Mesenteric fat pad (tissue), 1 donor: ENCODE measurements around the gene SERTM1. TPM values are rescaled to one million over a fixed set of nuclear protein-coding genes. Genes with fewer than 3 reads are reported as not detected.

Experiments
- DNase-seq: peaks from one replicate; pipeline ENCODE4 v3.0.0-alpha.2; 2020; ENCODE audit warnings: low spot score
- long read RNA-seq: library from polyadenylated mRNA; unstranded; transcript quantifications from one replicate; pipeline ENCODE4 v2.0.0, GENCODE V29; 2020
- total RNA-seq: library from RNA; stranded (reverse); fragmentation: NEBNext Ultra II Directional; extraction: Animal tissue kit (Norgen Biotek cat#: 25700); gene quantifications from one replicate; pipeline ENCODE4 v1.2.1, GENCODE V29; 2021
- donor health status: DM: yes; HTN: yes; CAD: no.

SERTM1 gene
- total RNA-seq: not detected
- long read RNA-seq: 0 reads

DNA sequence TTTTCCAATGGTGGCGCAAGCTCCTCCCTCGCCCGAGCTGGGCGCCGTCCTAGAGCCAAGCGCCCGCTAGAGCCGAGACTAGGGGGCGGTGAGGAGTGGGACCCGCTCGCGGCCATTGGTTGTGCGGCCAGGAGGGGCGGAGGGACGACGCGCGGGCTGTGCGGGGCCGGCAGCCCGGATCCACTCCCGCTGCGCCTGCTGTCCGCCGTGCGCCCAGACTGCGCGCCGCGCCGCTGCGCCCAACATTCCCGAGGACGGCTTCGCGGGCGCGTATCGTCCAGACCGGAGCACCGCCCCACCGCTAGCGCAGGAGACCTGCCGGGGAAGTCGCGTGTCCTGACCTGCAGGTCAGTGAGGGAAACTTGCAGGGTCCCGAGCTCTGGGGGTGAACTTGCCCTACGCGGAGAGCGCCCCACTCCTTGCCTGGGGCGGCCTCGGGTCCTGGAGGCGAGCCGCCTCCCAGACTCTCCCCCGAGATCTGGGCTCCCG is at the start of gene SERTM1:
Gene SERTM1, plus strand, starts transcription at position 183 of the 489 bp plus-strand sequence. CDS start 21,059 bp downstream, outside the sequence.
- no peak for DNase-seq

DNA sequence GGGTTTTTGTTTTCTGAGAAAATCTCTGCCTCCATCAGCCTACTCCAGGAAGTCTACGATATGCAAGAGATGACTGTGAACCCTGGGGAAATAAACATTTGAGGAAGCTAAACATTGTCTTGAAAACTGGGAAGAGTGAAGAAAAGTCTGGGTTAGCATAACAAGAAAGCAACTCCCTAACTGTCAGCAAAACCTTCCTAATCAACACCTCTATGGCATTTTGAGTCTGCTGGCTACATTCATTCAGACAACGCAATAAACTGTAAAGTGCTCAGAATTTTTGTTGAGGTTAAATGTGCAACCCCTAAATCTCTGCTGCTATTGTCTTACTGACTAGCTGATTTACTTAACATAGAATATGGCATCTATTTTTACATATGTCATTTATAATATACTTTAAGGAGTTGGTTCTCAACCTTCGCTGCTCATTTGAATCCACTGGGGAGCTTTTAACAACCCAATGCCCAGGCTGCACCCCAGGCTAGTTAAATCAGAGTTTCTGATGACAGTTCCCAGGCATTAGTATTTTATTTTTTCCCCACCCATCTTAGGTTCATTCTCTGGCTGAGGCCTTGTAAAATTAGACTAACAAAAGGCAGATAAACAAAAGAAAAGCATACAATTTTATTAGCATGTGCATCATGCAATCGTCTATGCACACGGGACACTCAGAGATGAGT is 45.3 kb upstream of the SERTM1 start:
- DNase-seq: no peak

DNA sequence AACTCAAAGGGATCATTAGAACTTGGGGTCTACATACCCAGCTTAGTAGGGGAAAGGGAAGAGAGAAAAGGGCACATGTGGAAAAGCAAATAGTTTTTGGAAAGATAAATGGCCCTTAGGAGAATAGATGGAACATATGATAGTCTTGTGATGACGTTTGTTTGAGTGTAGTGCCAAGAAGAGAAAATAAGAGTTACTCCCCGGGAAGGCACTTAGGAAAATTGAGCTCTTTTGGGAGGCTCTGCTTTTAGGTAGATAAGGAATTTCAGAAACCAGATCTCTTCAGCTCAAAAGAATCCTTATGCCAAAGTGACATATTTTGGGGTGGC is 44.8 kb upstream of the SERTM1 start:
- DNase-seq: no peak

DNA sequence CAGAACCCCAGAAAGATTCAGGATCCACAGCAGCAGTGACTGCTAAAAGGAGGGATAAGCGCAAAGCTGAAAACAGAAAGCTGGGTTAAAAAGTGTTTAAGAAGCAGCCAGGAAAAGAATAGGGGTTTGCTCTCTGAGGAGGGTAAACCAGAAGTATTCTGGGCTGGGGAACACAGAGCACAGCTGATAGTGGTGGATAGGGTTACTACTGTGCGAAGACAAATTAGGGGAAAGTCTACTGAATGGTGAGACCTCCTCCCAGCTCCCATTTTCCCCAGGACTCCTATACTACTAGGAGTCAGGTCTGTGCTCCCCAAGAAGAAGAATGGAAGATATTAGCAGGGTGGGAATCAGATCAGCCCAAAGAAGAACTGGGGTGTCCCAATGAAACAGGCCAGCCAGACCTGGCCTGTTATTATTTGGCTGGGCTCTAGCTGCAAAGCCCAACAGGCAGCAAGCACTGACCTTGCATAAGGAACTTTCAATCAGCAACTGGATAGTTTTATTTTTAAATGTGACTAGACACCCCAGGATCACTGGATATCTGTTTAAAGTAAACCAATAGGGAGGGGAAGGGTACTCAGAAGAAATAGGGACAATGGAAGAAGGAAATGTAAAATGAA is 43.5 kb upstream of the SERTM1 start:
- DNase-seq: no peak

DNA sequence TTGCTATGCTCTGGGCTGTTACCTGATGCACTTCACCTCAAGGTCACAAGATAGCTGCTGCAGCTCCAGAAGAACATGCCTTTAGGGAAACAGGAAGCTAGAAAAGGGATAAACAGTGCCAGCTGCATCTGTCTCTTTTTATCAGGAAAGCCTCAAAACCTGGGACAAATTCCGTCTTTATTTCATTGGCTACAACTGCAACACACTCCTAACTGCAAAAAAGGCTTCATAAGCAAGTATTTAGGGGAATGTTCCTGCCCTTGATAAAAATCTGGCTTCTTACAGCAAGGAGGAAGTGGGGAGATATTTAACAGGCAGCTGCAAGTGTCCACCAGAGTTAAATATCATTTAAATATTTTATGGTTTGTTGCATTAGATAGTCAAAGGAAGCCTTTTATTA is 34.2 kb upstream of the SERTM1 start:
- no peak for DNase-seq

DNA sequence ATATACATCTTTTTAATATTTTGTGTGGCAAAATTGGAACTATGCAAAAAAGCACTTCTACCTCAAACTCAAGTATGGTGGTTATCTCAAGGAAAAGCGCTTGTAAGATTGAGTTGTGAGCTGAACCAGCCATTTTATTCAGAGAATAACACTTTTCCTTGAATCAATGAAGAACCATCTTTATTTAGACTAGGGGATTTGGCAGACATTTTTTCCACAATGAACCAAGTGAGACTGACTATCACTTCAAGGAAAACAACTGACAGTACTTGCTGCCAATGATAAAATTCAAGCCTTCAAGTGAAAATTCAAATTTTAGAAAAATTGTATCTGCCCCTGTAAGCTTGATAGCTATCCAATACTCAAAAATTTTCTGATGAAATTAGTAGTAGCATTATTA is 23.2 kb upstream of the SERTM1 start:
- no peak for DNase-seq

DNA sequence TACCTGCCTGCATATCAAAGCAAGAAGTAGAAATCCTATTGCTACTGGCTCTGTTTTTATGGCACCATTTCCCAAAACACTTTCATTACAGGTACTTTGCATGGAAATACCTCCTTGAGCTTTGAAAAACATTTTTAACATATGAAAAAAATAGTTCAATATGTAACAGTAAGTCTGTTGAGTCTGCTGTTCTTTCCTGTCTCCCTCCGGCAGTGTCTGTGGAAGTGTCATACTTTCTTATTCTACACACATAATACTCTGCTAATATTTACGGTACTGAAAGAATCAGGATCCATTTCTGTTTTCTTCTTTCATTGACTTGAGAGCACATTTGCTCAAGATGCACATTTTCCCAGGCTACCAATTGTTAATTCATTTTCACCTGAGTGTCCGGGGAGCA is 8.2 kb upstream of the SERTM1 start:
- DNase-seq: no peak

DNA sequence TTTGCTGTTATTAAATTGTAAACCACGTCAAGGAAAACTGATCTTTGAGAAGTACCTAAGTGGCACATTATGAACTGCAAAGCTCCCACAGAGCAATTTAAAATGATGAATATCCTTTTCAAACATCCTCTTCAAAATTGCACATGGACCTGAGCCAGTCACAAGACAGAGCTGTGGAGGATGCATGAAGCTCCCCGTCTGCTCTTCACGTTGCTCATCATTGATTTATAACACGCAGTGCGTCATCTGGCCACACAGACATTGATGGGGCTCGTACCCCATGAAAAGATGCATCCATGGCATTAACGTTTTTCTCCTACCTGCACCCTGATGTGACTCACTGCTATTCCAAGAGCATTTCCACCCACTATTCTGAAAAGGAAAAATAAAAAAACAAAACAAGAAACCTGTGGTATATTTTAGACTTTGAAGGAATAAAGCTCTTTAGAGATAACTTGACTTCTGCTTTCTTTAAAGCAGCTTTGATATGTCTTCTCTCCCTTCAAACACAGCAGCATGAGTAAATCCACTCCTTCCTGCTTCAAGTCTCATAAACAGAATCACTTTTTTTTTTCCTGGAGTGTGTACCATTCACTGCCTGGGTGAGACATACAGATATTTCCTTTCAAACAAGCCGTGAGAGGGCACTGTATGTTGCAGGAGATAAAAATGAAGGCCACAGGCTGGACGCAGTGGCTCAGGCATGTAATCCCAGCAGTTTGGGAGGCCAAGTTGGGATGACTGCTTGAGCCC is 7.2 kb upstream of the SERTM1 start:
- no peak for DNase-seq

DNA sequence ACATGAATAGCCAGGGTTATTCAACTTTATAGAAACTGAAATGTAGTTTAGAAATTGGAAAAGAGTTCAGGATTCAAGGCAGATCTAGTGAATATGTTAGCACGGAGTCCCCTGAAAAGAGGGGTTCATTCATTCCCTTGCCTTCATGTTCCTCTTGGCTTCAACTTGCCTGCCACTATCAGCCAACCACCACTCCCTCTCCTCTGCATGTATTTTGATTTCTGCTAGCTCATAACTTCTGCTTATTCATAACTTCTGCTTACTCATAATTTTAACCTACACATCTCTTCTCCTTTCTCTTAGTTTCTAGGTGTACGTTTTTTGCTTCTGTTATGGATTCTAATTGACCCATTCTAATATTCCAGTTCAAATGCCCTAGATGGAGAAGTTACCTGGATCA is 5.5 kb upstream of the SERTM1 start:
- DNase-seq: no peak

DNA sequence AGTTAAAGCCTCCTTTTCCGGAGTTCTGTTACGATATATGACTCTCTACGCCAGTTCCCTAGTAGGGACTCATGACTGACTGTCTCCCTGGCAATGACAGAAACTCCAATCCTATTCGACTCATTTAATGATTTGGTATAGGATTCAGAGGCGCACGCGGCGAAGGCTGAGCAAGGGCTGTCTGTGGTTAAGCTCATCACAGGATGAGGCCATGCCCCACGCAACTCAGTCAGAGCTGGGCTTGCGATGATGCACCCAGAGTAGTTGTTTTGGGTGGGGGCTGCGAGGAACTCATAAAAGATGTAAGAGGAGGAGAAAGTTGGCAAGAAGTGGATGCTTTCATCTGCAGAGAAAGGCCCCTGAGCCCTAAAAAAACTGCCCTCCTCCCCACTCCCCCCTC is 468 bp upstream of the SERTM1 start:
- no peak for DNase-seq

DNA sequence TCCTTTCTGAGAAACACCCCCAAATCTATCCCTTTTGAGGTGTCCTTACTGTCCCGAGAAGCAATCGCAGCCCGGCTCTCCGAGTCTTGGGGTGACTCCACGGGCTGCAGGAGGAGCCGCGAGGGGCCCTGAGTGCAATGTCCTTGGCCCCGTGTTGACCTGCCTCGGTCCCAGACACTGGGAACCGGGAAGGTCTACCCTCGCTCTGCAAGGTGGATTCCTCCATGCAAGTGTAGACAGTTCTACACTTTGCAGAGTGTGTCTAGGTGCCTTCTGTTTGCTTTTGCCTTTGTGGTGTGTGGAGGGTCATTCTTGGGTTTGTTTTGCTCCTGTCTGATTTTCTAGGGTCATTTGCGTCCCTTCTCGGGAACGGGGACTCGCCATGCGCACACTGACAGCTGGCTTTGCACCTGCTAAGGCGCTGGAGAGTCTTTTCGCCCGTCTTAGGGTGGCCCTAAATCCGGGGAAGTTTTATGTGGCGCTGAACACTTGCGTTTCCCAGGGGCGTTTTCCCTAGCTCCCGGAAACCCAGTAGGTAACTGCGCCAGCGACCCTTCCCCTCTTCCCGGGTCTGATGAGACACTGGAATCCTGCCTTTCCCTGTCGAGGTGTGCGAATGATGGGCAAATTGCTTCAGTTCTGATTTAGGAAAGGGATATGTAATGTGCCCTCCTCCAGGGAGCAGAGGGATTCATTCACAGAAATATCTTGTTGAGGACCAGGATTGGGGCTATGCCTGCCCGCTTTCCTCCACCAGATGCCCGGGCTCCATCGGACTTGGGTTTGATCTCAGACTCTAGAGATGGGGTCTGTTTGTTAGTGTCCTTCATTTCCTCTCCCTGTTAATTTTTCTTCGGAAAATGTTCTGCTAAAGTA is 755 bp downstream of the SERTM1 start:
- DNase-seq: no peak

DNA sequence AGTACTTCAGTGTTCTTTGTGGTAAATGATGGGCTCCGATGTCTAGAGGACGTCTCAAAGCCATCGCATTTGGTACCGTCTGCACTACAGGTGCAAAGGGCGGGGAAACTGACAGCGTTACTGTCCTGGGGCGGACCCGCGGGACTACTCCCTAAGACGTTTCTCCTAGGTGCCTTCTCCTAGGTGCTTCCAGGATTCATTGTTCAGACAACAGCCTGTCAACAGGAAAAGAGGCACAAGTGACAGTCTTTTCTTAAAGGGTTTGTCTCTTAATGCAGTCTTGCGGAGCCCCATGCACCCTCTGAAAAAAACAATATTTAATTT is 1.4 kb downstream of the SERTM1 start:
- no peak for DNase-seq

DNA sequence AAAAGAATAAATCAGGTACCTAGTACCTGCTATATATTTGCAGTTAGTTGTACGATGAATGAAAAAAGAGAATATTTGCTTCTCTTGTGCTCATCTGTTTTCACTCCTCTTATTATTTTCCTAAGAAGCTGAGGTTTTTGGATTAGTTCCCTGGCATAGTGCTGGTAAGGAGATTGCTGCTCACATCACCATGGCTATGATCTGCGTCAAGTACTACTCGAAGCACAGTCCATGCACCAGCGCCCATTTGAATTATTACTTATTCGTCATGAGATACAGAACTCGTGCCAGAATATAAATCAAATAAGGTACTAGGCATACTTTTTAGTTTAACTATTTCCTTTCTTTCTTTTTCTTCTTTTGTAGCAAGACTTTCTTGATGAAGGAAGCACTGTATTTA is 7.1 kb downstream of the SERTM1 start:
- DNase-seq: no peak

DNA sequence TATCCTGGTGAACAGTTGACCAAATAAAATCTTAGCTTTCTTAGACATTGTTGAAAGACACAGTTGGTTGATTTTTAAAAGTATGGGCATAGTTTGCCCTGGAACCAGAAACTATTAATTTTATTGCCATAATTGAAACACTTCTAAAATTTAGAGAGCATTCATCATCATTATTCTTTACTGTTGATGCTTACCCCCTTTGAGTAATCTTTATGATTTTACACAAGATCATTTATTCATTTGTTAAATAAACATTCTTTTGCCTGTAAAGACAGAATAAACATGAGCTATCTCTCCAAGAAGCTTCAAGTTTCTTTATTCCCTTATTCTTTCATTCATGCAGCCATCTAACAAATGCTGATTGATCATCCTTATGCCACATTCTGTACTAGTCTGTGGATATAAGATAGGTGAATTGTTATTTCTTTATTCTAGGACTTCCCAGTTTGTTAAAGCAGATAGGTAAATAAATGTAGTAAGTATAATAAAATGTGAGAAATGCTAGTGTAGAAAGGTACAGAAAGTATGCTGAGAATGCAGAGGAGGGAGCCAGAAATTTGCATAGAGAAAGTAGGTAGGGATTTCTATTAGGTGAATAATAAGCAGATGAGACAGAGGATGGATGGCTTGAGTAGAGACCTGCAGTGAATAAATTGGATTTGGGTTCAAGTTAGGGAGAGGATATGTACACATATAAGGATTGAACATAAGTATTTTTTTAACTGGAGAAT is 8.2 kb downstream of the SERTM1 start:
- DNase-seq: no peak

DNA sequence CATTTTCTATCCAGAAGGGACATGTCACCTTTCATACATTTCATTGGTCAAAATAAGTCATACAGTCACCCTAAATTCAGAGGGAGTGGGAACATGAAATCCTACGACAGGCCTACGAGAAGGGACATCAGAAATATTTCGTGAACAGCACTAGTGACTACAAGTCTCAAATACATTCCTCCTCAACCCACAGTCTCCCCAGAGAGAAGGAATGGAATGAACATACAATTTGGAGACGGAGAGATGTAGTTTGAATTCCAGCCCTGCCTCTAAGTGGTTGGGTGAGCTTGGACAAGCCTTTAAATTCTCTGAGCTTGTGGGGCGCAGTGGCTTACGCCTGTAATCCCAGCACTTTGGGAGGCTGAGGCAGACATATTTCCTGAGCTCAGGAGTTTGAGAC is 9.9 kb downstream of the SERTM1 start:
- no peak for DNase-seq

DNA sequence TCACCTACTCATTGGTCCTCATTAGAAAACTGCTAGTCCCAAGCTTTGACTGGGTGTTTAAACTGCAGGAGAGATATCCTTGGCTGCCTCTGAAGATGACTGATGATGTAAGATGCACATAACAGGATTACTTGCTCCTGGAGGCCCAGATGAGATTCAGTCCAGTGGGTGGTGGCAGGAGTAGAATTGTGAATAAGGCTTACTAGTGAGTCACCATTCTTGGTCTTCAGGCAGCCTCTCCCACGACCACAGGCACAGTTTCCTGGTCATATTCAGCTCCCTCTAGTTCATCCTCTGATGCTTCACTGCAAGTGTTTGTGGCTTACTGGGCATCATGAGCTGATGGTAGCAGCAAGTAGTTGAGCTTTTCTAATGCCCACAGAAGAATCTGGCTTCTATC is 12.1 kb downstream of the SERTM1 start:
- no peak for DNase-seq

DNA sequence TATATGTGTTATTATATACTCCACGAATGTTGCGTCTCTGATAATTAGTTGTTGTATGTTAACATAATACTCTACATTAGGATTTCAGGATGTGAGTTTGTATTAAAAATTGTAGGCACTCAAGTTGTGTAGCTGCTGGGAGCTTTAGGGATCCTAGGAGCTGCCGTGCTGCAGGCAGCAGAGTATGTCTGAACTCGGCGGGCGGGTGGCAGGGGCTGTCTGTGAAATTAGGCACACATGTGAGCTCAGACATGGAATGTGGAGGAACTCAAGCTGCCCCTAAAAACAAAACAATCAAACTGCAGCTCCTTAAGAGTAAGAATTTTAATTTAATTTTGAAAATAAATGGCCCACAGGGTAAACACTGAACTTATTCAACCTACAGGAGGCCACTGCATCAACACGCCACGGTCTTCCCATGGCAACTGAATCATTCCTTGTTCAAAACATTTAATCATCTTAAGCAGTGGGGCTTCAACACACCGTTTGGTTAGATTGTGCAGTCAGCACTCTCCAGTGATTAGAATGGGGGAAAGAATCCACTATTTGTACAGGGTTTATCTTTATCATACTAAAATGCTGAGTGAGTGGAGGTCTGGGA is 22.7 kb downstream of the SERTM1 start:
- no peak for DNase-seq

DNA sequence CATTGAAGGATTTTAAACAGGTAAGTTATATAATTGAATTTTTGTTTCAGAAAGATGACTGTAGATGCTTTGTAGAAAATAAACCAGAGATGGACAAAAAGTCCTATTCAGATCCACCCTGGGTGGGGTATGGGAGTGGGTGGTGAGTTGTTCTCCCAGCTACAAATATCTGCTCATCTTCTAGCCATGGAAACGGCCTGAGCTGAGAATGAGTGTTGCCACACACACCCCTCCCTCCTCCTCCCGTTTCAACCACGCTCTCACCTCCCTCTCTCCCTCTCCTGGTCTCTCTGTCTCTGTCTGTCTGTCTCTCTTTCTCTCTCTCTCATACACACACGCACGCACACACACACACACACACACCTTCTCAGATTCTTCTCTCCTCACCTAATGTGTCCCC is 26.4 kb downstream of the SERTM1 start:
- no peak for DNase-seq

DNA sequence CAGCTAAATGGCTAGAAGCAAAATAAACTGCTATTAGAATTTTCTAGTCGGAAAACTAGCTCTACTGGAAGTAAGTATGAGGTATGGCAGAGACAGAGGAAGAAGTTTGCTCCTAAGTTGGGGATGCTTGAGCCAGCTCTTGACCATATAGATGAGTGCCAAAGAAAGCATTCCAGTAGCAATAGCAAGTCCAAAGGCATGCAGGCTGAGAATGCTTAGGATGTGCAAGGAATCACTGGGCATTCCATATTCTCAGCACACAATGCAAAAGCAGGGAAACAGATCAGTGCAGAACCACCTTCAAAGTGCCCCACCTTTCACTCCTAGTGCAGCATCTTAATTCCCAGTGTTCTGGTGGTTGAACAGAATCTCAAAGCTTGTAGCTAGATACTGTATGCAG is 32.9 kb downstream of the SERTM1 start:
- DNase-seq: no peak

DNA sequence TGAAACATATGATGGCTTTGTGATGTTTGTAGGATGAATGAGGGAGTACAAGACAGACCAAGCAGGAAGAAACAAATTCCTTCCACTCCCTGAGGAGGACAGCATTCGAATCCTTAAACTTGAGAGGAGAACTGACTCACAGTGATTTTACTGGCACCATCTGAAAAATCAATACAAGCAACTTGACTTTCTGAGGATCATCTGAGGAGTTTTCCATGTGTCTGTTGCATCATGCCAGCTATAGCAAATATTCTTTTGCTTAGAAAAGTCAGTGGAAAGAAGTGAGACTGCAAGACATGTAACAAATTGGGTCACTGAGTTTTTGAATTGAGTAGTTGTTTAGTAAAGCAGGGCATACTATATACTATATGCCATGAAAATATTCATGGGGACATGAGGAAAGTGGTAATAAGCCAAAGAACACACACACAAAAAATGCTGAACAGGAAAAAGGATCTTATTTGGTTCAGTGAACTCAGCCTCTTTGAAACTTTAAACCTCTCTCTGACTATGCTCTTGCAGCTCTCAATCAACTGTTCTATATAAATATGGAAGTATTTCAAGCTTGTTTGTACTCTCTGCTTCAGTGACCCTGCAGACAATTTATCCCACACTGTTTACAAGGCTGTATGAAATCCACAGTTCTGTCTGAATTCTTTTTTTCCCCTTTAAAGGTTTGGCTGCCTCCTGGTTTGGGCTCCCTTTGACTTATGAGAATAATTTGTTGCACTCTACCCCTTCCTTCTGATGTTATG is 35.5 kb downstream of the SERTM1 start:
- no peak for DNase-seq
